Central memory CD4-positive, alpha-beta T cell (primary cell): ENCODE results near the gene PRSS2.
"Not testable (repeated sequence)": the region's sequence is repeated elsewhere in the genome, so short reads cannot be mapped to it uniquely, and the experiment has no call there.

Experiments
- DNase-seq: peaks from one replicate; pipeline ENCODE4 v3.0.0; 2022
- total RNA-seq, 3 experiments: gene quantifications; one replicate each; lab custom pipeline; 2026; lab: John Stamatoyannopoulos, UW

PRSS2 gene
- 0 reads per million in 3 experiments for total RNA-seq

DNA sequence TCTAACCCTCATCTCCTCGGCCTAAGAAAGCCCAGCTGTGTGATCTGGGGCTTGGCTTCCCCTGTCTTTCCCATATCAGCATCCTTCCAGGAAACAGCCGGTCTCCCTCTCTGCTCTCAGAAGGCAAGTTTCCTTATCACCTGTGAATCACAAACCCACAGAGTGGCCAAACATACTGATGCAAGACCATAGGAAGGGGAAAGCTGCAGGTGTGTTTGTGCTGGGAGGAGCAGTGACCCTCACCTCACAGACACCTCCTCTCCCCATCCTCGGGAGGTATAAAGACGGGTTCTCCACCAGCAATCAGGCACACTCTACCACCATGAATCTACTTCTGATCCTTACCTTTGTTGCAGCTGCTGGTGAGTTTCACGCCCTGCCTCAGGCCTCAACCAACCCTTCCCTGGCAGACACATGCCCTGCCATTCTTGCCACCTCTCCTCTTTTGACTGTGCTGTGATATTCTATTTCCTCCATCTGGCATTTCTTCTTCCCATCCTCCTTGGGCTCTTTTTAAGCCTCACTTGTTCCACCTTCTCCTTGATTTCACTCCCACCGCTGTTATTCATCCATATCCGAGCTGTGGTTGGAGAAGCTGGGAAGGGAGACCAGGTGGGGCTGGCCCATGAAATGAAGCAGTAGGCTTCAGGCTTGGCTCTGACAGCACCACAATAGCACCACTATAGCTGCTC lies at the start of gene PRSS2:
TSS of gene PRSS2 (plus strand) at position 310 of the 692 bp plus-strand sequence. CDS start at position 323, 13 bp downstream.
- DNase-seq = no peak

DNA sequence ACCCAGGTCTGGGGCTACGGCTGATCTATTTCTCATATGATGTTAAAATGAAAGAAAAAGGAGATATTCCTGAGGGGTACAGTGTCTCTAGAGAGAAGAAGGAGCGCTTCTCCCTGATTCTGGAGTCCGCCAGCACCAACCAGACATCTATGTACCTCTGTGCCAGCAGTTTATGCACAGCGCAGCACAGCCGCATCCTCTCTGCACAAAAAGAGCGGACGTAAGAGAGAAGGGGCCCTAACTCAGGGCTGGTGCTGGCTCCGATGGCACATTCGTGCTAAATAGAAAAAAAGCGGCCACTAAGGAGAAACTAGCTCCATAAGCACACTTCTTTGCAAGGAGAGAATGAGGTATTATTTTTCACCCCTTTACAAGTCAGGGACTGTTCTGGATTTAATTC lies 49.8 kb upstream of the PRSS2 start:
- no peak for DNase-seq

DNA sequence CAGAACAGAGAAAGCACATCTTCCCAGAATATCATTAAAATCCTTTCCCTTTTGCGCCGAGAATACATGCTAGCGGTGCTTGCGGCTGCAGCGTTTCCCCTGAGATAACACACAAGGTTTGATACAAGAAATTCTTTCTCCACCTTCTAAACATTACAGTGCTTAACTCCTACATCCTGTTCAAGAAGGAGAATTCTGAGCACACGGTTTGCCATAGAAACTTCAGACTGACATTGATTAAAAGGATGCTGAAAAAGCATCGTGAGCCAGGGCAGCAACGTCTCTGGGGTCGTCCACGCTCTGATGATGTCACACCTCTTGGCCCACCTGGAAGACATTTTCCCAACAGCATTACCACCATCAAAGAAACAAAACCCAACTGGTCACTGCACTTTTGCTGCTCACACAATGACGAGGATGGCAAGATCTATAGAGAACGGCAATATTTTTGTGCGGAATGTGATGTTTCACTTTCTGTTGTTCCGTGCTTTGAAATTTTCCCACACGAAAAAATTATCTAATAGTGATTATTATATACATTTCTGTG lies 48.4 kb upstream of the PRSS2 start:
- DNase-seq = no peak

DNA sequence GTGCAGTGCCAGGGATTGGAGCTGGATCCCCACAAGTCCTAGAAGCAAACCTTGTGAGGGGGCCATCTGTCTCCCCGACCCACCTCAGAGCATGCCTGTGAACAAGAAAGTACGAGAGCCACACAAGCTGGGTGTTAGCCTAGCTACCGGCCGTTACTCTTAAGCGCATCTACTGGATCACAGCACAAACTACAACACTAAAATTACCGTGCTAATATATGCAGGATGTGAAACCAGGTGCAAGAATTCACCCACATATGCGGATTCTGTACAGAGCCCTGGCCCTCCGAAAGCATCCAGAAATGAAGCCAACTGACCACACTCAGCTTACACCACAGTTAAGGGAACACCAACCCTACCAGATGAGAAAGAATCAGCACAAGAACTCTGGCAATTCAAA lies 37.5 kb upstream of the PRSS2 start:
- no peak for DNase-seq

GRCh38 chr7:142739923-142740492 lies 30.8 kb upstream of the PRSS2 start:
- DNase-seq = no peak

GRCh38 chr7:142740786-142741185 lies 30.0 kb upstream of the PRSS2 start:
- no peak for DNase-seq

DNA sequence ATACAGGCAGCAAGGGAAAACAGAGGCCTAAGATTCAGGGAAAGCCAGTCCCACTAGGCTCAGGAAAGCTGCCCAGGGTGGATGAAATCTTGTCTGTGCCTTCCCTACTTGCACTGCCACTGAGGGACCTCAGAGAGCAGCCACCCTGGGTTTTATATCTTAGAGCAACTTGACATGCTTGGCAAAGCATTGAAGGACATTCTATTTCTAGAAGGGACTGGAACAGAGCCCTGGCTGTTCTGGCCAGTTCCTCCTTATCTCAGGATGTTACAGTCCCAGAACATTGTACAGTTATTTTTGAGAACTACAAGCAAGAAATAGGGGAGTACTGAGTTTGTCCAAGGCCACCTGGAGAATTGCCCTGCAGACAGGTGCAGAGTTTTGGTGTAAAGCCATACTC lies 28.8 kb upstream of the PRSS2 start:
- not testable (repeated sequence) for DNase-seq

DNA sequence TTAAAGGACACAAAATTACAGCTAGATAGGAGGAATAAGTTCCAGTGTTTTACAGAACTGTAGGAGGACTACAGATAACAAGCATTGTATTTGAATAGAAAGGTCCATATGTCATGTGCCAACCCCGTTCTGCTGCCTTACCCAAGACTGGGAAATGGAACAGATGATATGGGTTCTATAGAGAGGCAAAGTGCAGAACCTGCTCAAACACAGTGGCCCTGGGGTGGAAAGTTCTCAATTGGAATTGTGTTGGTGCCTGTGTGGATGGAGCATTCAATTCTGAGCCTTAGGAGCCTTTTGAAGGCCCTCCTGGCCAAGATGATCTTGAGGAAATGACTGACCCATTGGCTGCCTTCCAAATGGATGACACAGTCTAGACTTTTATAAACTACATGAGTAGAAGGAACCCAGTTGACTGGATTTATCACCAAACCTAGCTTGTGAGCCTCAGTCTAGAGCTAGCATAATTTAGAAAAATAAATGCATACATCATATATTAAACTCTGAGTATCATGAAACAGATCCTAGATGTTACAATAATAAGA lies 25.6 kb upstream of the PRSS2 start:
- no peak for DNase-seq

DNA sequence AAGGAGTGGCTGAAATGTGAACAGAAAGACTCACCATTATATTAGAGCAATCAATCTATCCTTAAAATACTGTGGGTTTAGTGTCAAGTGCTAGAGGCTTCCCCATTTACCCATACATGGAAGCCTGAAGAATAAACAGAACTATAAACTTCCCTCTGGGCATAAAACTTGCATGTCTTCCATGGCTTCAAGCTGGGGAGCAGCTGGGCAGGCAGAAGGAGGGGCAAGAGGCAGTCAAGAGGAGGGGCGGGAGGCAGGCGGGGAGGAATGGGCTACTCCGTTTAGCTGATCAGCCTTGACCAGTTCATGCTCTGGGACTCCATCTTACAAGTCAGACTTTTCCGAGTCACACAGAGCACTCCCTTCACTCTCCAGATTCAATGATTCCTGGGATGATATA lies 25.0 kb upstream of the PRSS2 start:
- DNase-seq = no peak

DNA sequence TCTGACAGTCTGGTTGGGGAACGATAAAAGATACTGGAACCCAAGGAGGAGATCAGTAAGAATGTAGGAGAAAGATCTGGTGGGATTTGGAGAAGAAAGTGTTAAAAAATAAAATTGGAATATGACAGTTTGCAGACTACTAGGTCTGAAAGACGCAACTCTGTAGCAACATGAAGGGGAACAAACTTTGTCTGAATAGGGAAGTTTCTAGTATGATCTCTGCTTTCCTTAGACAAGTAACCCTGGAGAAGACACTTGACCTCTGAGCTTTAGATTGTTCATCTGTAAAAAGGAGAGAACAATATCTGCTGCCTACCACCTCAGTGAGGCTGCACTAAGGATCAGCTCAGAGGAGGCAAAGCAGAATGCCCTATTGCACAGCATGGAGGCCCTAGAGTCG lies 24.5 kb upstream of the PRSS2 start:
- DNase-seq = no peak

GRCh38 chr7:142748410-142748809 lies 22.4 kb upstream of the PRSS2 start:
- DNase-seq = not testable (repeated sequence)

DNA sequence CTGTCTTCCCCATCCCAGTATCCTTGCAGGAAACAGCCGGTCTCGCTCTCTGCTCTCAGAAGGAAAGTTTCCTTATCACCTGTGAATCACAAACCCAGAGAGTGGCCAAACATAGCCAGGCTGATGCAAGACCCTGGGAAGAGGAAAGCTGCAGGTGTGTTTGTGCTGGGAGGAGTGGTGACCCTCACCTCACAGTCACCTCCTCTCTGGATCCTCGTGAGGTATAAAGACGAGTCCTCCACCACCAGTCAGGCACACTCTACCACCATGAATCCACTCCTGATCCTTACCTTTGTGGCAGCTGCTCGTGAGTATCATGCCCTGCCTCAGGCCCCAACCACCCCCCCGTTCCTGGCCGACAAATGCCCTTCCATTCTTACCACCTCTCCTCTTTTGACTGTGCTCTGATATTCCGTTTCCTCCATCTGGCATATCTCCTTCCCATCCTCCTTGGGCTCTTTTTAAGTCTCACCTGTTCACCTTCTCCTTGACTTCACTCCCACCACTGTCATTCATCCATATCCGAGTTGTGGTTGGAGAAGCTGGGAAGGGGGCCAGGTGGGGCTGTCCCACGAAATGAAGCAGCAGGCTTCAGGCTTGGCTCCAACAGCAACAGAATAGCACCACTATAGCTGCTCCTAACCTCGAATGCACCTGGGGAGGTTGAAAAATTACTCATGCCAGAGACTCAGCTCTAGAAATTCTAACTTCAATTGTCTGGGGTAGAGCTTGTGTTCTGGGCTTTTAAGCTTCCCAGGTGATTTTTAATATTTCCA lies 21.4 kb upstream of the PRSS2 start, which contains the start of gene PRSS1:
TSS of gene PRSS1 (plus strand) at position 255 of the 776 bp plus-strand sequence. CDS start at position 268, 13 bp downstream.
- DNase-seq = no peak

- no peak for DNase-seq
Measured at GRCh38 chr7:142750321-142750938, 20.3 kb upstream of the PRSS2 start.

- DNase-seq = not testable (repeated sequence)
Measured at GRCh38 chr7:142751526-142752175, 19.1 kb upstream of the PRSS2 start.

- no peak for DNase-seq
Measured at GRCh38 chr7:142752376-142753225, 18.2 kb upstream of the PRSS2 start.

DNA sequence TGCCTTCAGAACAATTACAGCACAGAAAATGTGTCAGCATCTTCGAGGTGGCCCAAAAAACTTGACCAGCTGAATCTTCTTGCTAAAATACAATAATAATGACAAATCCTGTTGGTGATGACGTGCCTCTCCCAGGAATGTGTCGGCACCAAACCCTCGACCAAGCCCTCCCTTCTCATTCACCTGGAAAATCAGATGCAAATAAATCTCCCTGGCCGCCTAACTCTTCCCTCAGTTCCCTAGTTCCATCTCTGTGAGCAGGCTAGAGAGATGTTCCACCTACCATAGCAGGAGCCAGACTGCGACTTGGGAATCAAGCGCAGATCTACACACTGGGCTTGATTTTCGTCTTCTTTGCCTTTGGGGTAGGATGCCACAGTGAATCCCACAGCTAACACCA lies 17.4 kb upstream of the PRSS2 start:
- DNase-seq = no peak

DNA sequence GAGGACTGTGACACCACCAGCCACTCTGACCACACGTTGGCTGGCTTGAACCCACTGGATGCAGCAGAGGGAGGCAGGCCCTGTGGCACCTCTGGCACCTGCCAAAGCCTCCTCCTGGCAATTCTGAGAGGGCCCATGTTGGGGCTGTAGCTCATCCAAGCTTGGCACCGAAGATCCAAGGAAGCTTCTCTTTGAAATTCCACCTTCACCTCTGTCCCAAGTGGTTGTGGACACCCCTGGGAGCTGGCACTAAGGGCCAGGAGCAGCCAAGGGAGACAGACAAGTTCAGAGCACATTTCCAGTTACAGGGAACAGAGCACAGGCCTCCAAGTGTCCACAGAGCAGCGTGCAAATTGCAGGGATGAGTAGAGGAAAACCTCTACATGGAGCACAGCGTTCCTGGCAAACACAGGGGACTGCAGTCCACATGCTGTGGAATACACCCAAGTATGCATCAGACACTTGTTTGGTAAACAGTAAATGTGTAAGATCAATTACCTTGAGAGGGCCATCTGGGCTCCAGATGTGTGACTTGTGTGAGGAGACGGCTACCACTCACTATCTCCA lies 16.8 kb upstream of the PRSS2 start:
- not testable (repeated sequence) for DNase-seq

DNA sequence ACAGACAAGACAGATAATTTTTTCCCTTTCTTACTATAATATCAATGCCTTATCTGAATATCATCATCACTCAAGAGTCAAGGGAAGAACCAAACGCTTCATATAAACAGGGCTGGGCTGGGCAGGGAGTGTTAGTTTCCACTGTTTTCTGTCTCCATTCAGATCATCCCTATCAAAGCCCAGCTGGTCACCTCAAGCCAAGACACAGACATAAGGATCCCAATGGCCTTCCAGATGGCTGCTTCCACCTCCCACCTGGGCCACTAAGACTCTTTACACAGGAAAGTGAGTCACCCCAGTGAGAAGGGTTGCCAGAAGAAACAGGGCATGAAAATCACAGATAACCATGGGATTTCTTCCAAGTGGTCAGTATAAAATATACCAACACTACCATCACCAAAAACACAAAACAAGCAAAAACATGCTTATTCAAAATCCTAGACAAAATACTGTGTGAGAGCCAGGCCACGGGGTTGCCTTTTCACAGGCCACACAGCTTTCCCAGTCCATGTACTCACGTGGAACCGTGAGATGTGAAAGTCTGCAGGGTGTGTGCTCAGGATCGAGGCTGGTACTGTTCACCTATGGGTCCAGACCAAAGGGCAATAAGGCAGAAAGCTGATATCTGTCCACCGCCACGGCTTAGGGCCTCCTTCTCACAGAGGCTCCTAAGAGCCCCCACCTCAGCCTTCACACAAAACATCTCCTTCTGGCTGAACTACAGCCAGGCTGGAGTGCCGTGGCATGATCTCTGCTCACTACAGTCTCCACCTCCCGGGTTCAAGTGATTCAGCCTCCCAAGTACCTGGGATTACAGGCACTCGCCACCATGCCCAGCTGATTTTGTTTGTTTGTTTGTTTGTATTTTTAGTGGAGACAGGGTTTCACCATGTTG lies 15.8 kb upstream of the PRSS2 start:
- no peak for DNase-seq

DNA sequence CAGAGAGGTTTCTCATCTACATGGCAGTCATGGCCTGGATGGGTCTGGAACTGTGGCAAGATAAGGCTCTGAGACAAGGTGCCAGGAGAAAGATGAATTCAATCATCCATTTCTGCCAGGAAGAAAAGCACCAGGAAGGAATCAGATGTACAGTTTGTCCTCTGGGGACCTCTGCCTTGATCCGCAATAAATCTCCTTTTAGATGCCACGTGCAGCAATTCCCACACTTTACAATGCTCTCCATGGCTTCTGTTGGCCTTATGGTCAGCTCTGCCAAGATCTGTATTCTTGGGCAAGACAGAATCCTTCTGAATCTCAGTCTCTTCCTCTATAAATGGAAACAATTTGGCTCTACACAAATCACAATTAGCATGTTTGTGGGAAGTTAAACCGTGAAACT lies 12.5 kb upstream of the PRSS2 start:
- DNase-seq = not testable (repeated sequence)

- no peak for DNase-seq
Measured at GRCh38 chr7:142759433-142759832, 11.3 kb upstream of the PRSS2 start.
